HCEC 1CT (cell line): ENCODE data around the gene SLC25A51.
"Not testable (repeated sequence)": the region's sequence is repeated elsewhere in the genome, so short reads cannot be mapped to it uniquely, and the experiment has no call there.

Experiments
- DNase-seq: peaks from one replicate; pipeline ENCODE4 v3.0.0-alpha.2; 2017

Gene SLC25A51

DNA sequence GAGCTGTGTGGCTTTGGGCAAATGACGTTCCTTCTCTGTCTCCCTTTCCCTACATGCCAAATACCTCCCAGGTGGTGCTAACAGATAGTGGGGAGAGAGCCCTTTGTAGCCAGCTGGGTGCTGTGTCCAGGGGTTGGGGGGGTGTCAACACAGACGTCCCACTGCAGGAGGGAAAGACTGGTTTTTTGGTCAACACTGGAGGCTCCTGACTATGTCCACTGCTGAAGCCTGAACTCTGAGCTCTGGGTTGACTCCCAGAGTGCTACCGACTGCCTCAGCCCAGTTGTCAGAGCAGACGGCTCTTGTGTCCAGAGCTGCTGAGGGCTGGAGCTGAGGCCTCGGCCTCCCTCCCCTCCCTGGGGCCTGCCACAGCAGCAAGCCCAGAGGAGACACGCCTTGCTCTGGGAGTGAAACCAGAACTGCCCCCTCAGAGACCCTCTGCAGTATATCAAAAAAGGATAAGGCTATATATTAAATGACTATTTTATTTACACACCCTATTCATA is 14.8 kb upstream of the SLC25A51 start:
- no peak for DNase-seq

DNA sequence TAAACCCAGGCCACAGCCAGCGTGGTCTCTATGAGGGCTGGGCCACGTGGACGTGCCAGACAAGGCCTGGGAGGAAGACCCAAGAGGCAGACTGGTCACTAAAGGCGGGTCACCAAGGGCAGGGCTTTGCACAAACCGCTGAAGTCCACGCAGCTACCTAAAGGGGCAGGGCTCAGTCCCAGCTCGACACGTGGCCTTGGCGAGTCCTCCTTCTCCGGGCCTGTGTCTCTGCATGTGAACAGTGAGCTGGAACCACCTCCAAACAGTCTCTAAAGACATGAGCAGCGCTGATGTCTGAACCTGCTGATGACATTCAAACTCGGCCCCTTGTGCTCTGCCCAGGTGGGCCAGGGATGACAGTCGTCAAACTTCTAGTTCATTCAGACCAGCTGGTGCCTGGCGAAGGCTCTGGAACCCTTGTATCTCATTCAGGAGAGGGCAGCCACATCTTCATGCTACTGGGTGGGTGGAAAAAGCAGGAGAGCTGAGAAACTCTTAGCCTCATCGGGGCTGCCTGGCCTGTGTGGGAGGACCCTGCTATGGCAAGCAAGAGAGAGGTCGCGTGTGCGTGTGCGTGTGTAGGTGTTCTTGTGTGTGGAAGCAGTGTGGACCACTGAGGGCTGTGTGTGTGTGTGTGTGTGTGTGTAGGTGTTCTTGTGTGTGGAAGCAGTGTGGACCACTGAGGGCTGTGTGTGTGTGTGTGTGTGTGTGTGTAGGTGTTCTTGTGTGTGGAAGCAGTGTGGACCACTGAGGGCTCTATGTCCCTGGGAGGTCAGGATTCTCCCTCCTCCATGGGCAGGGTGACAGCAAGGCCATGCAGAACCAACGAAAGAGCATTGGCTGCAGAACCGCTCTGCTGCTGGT is 14.1 kb upstream of the SLC25A51 start:
- no peak for DNase-seq

- no peak for DNase-seq
These were observed 13.4 kb upstream of the SLC25A51 start for GRCh38 chr9:37917313-37917731.

- DNase-seq = no peak
These were observed 12.8 kb upstream of the SLC25A51 start for GRCh38 chr9:37916471-37917312.

GRCh38 chr9:37915911-37916470 is 12.1 kb upstream of the SLC25A51 start:
- DNase-seq = no peak

GRCh38 chr9:37914701-37915358 is 10.9 kb upstream of the SLC25A51 start:
- DNase-seq = no peak

GRCh38 chr9:37914154-37914551 is 10.2 kb upstream of the SLC25A51 start:
- no peak for DNase-seq

DNA sequence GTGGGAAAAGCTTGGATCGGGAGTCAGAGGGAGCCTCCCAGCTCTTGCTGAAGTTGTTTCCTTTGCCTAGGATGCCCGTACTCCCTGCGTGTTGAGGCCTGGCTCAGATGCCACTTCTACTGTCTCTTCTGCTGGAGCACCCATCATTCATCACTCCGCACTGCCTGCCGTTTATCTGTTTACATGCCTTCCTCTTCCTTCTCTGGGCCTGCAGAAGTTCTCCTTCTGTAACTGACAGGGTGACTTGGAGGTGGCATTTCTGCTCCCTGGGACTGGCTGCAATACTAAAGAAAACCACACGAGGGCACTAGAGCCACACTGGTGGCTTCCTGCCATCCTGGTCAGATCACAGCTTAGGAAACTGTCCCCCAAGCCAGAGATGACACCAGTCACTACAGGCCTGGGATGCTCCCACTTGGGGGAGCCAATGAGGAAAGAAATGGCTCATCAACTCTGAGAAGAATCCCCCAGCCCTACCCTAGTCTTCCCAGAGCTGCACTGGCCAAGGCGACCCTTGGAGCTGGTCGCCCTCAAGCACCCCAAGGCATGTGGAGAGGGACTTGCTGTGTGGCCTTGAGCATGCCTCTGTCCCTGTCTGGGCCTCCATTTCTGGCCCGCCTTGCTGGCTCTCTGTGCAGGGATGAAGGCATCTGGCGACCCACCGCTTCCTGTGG is 9.7 kb upstream of the SLC25A51 start:
- peak; percentile 48 for DNase-seq

DNA sequence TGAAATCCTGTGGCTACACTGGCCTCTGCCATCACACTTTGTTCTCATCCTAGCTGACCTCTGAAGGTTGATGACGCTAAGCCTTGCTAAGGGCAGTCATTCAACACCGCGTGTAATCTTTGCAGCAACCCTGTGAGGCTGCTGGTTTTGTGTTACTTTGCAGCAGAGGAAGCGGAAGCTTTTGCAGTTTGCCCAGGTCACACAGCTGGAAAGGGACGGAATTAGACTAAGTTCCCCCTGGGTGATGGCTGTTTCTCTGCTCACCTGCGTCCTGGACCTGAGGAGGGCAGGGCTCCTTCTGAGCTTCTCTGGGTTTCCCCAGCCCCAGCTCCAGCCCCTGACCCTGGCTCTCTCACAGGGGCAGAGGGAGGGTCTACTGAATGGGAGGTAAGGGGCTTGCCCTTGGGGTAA is 7.3 kb upstream of the SLC25A51 start:
- no peak for DNase-seq

- no peak for DNase-seq
These were observed 6.3 kb upstream of the SLC25A51 start for GRCh38 chr9:37910271-37910670.

GRCh38 chr9:37909836-37910235 is 5.9 kb upstream of the SLC25A51 start:
- DNase-seq = not testable (repeated sequence)

GRCh38 chr9:37909326-37909725 is 5.4 kb upstream of the SLC25A51 start:
- DNase-seq = no peak

DNA sequence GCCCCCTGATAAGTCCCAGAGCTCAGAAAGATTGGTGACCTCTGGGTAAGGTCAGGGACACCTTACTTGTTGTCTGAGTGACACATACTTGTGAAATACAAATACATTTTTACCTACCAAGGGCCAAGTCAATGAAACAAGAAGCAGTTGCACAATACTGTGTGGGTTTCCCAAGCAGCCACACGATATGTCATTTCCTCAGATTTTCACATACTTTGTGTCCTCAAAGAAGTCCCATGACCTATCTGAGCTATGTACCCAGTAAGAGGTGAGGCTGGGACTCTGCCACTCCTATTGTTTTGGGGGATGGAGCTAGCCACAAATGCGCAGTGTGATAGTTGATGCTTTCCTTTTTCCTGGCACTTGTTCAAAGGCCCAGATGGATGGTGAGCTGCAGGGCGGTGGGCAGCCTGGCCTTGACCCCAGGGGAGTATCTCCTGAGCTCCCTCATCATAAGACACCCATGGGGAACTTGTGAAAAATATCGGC is 4.8 kb upstream of the SLC25A51 start:
- peak; percentile 39 for DNase-seq

GRCh38 chr9:37908283-37908682 is 4.4 kb upstream of the SLC25A51 start:
- DNase-seq = no peak

DNA sequence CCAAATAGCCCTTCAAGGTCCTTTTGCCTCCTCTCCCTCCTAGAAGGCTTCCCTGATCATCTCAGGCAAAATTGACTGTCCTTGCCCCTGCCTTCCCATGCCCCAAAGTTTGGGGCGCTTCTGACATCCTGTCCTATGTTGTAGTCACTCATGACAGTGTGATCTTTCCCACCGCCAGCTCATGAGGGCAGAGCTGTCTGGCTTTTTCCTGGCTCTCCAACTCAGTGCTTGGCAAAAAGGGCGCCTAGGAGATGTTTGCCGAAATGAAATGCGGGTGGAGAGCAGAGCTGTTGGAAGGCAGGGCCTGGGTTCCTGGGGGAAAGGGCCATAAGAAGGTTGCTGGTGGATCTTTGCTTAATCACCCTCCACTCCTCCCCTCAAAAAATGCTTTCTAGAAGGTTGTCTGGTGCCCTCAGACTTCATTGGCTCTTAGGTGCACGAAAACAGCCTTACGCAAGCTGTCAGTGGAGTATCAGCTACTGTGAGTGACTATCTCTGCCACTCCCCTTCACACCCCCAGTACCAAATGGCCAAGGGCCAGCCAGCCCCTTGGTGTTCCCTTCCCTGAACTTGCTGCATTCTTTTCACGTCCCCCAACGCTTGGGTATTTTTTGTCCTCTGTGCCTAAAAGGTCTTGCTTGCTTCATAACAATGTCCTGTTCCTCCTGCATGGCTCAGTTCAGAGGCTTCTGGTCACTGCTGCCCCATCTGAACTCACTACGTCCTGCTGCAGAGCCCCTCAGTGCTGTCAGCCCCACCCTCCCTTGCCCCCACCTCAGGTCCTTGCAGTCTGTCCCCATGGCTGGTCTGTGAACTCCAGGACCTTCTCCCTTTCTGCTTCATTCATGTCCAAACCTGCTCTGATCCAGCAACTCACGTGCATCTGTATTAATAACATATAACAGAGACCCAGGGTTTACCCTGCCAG is 2.6 kb upstream of the SLC25A51 start:
- DNase-seq = no peak

- DNase-seq = no peak
These were observed 1.8 kb upstream of the SLC25A51 start for GRCh38 chr9:37905776-37906175.

- no peak for DNase-seq
These were observed 1.2 kb upstream of the SLC25A51 start for GRCh38 chr9:37905131-37905505.

DNA sequence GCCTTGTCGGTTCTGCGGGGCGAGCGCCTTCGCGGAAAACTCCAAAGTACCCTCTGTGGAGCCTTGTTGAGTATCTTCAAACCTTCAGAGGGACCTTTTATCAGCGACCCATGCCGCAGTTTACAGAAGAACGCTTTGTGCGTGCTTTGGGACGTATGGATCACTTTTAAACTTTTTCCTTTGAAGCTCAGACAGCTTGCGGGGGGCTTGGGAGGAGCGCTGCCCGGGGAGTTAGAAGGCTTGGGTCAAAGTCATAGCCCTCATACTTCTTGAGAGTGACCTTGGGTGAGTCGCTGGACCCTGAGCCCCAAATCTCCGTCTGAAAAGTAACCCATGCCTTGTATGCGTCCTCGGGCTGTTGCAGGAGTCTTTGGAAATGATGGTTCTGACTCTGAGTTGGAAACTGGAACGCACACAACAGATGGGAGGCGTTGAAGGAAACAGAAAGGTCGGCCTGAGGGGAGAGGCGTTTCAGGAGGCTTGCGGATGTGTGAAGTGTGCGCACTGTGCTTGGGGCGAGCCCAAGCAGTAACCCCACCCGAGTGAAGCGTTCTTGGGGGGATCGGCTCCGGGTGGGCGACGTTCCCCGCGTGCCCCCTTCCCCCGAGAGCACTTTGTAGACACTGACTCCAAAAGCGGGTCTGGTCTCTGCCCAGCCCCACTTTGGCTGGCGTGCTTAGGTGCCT is 661 bp upstream of the SLC25A51 start:
- peak; percentile 20 for DNase-seq

- DNase-seq = peak; percentile 55
These were observed 906 bp downstream of the SLC25A51 start for GRCh38 chr9:37902796-37903646.
